Panc1 (cell line): ENCODE results near the gene RIN1.

Experiments
- CTCF ChIP-seq: fragments of 450-650 bp; IDR thresholded peaks from 2 replicates; pipeline ENCODE4 v1.5.1; 2017; ENCODE audit warnings: mild to moderate bottlenecking
- POLR2AphosphoS5 ChIP-seq: IDR thresholded peaks from 2 replicates; pipeline ENCODE4 v1.6.1; 2012; ENCODE audit warnings: mild to moderate bottlenecking, low read depth, low read length, moderate library complexity
- TCF7L2 ChIP-seq: IDR thresholded peaks from 2 replicates; pipeline ENCODE4 v1.6.1; 2011; ENCODE audit warnings: mild to moderate bottlenecking, low read depth, low read length, inconsistent platforms

DNA sequence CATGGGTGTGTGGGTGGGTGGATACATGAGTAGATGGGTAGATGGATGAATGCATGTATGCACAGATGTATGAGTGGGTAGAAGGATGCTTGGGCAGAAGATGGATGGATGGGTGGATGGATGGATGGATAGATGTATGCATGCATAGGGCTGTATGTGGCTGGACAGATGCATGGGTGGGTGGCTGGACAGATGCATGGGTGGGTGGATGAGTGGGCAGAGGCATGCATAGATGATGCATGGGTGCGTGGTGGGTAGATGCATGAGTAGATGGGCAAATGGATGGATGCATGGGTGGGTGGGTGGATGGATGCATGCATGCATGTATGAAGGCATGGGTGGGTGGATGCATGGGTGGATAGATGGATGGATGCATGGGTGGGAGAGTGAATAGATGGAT, 12.6 kb downstream of the RIN1 start:
- no peak for TF ChIP-seq CTCF
- TF ChIP-seq POLR2AphosphoS5, result no peak
- no peak for TF ChIP-seq TCF7L2
